Neural cell (in vitro differentiated cells): ENCODE measurements around the gene SDCCAG8.

Experiments
- TF ChIP-seq, protein P1 (sequence below): IDR thresholded peaks from 2 replicates; pipeline ENCODE4 v1.6.1; 2012; ENCODE audit warnings: borderline replicate concordance
- TF ChIP-seq, protein P2 (sequence below): fragments of 450-650 bp; IDR thresholded peaks from 2 replicates; pipeline ENCODE4 v1.5.1; 2014; ENCODE audit warnings: antibody characterized with exemption, mild to moderate bottlenecking, moderate library complexity; ENCODE audit not compliant: poor library complexity, severe bottlenecking

DNA sequence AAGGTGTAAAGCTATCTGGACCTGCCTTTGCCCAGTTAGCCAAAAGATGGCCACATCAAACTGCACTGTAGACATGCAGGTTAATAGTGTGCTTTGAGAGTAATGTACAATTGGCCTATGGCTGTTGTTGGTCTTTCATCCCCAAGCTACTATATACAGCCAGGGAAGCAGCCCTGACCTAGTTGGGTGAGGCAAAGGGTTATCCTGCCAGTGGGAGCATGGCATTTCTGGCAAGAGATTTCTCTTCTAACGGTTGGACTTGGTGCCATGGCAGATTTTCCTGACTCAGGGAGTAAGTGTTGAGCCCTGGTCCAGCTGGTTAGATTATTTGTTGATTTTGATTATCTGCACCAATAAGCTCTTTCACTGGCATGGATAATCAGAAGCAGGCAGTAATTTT, 119.8 kb downstream of the SDCCAG8 start:
- TF ChIP-seq, protein P1, sequence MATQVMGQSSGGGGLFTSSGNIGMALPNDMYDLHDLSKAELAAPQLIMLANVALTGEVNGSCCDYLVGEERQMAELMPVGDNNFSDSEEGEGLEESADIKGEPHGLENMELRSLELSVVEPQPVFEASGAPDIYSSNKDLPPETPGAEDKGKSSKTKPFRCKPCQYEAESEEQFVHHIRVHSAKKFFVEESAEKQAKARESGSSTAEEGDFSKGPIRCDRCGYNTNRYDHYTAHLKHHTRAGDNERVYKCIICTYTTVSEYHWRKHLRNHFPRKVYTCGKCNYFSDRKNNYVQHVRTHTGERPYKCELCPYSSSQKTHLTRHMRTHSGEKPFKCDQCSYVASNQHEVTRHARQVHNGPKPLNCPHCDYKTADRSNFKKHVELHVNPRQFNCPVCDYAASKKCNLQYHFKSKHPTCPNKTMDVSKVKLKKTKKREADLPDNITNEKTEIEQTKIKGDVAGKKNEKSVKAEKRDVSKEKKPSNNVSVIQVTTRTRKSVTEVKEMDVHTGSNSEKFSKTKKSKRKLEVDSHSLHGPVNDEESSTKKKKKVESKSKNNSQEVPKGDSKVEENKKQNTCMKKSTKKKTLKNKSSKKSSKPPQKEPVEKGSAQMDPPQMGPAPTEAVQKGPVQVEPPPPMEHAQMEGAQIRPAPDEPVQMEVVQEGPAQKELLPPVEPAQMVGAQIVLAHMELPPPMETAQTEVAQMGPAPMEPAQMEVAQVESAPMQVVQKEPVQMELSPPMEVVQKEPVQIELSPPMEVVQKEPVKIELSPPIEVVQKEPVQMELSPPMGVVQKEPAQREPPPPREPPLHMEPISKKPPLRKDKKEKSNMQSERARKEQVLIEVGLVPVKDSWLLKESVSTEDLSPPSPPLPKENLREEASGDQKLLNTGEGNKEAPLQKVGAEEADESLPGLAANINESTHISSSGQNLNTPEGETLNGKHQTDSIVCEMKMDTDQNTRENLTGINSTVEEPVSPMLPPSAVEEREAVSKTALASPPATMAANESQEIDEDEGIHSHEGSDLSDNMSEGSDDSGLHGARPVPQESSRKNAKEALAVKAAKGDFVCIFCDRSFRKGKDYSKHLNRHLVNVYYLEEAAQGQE = no peak
- TF ChIP-seq, protein P2, sequence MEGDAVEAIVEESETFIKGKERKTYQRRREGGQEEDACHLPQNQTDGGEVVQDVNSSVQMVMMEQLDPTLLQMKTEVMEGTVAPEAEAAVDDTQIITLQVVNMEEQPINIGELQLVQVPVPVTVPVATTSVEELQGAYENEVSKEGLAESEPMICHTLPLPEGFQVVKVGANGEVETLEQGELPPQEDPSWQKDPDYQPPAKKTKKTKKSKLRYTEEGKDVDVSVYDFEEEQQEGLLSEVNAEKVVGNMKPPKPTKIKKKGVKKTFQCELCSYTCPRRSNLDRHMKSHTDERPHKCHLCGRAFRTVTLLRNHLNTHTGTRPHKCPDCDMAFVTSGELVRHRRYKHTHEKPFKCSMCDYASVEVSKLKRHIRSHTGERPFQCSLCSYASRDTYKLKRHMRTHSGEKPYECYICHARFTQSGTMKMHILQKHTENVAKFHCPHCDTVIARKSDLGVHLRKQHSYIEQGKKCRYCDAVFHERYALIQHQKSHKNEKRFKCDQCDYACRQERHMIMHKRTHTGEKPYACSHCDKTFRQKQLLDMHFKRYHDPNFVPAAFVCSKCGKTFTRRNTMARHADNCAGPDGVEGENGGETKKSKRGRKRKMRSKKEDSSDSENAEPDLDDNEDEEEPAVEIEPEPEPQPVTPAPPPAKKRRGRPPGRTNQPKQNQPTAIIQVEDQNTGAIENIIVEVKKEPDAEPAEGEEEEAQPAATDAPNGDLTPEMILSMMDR = no peak
